CD4-positive, alpha-beta T cell (primary cell): ENCODE measurements around the gene JUNB. TPM values are rescaled to one million over a fixed set of nuclear protein-coding genes. Genes with fewer than 3 reads are reported as not detected.

Experiments
- ATAC-seq: fragments of 200-7000 bp; cut with Tn5 transposase; one replicate; pipeline ENCODE4 v1.10.0; 2022; ENCODE audit warnings: mild to moderate bottlenecking; ENCODE audit not compliant: poor library complexity
- CTCF ChIA-PET: fragments of 350-600 bp; sonication (Branson Sonifier 250); formaldehyde crosslinking; loops from one replicate; lab custom pipeline; 2021; ENCODE audit warnings: antibody characterized with exemption, inconsistent platforms; lab: Charles Lee
- POLR2A ChIA-PET: fragments of 350-600 bp; sonication (Branson Sonifier 250); formaldehyde crosslinking; loops from one replicate; lab custom pipeline; 2021; ENCODE audit warnings: antibody characterized with exemption, inconsistent platforms; lab: Charles Lee
- DNase-seq, 14 experiments: peaks; one replicate each; pipeline ENCODE4 v3.0.0-alpha.2; 2013 to 2020; ENCODE audit warnings: mixed read lengths in 2 of 14
- H3K27ac ChIP-seq, 2 donors: one replicate each; pipeline versions ENCODE4 v1.5.1 to v1.7.0; 2013; ENCODE audit warnings: low read length in 2 of 2, low read depth in 1 of 2, mild to moderate bottlenecking in 1 of 2
- H3K27me3 ChIP-seq, 2 experiments: 1 replicate in 1 of 2; 2 replicates in 1 of 2; pipeline versions ENCODE4 v1.6.1 to v1.7.0; 2013; ENCODE audit warnings: low read length in 2 of 2, control low read depth in 1 of 2, mild to moderate bottlenecking in 1 of 2, moderate library complexity in 1 of 2; ENCODE audit not compliant: insufficient read depth in 2 of 2, control insufficient read depth in 1 of 2
- H3K36me3 ChIP-seq: one replicate; pipeline ENCODE4 v1.6.1; 2013; ENCODE audit warnings: low read length, control low read depth; ENCODE audit not compliant: insufficient read depth
- H3K4me1 ChIP-seq: one replicate; pipeline ENCODE4 v1.6.1; 2013; ENCODE audit warnings: low read length, control low read depth; ENCODE audit not compliant: insufficient read depth
- H3K4me3 ChIP-seq: one replicate; pipeline ENCODE4 v1.5.1; 2013; ENCODE audit warnings: mild to moderate bottlenecking, low read length, moderate library complexity
- H3K9me3 ChIP-seq, 2 experiments: 1 replicate in 1 of 2; 2 replicates in 1 of 2; pipeline versions ENCODE4 v1.6.1 to v1.7.0; 2013; ENCODE audit warnings: low read length in 2 of 2, mild to moderate bottlenecking in 2 of 2, control low read depth in 1 of 2, moderate library complexity in 1 of 2; ENCODE audit not compliant: control insufficient read depth in 1 of 2, insufficient read depth in 1 of 2
- H3K27ac Mint-ChIP-seq: one replicate; pipeline ENCODE4 v1.8.0; 2020; ENCODE audit warnings: mixed read lengths
- H3K27me3 Mint-ChIP-seq: one replicate; pipeline ENCODE4 v1.8.0; 2021; ENCODE audit warnings: mixed read lengths
- H3K36me3 Mint-ChIP-seq: one replicate; pipeline ENCODE4 v1.8.0; 2021; ENCODE audit warnings: low read depth, mixed read lengths
- H3K4me1 Mint-ChIP-seq: one replicate; pipeline ENCODE4 v1.8.0; 2021; ENCODE audit warnings: low read depth, mixed read lengths
- H3K4me3 Mint-ChIP-seq: one replicate; pipeline ENCODE4 v1.8.0; 2020; ENCODE audit warnings: mild to moderate bottlenecking, mixed read lengths
- H3K9me3 Mint-ChIP-seq: one replicate; pipeline ENCODE4 v1.8.0; 2020; ENCODE audit warnings: mixed read lengths
- CTCF ChIP-seq: fragments of 200-600 bp; IDR thresholded peaks from one replicate; pipeline ENCODE4 v1.8.0; 2022; ENCODE audit warnings: antibody characterized with exemption, mild to moderate bottlenecking
- intact Hi-C, 2 experiments: fragments of 100-400 bp; cut with DNase I in 1 of 2; cut with micrococcal nuclease in 1 of 2; formaldehyde crosslinking; loops; one replicate each; pipeline versions ENCODE4 v1.15.1 to v1.9.0; 2023 to 2025; cut with DNase I, micrococcal nuclease
- total RNA-seq, 174 experiments: library from RNA in 2 of 174; stranded (reverse) in 2 of 174; gene quantifications; one replicate each; pipeline ENCODE4 v1.2.3 and lab custom pipeline; 2021 to 2026

The JUNB gene
- total RNA-seq, 2 experiments from 2014 or later: 2,467 to 2,518 TPM

- Histone ChIP-seq H3K36me3 (no peaks in the 10 kb centered on the region), H3K27ac (no peak overlapping the region), H3K9me3 (peaks cover 0 to 5% of the 10 kb centered on the region in 2 experiments), H3K4me1 (peaks cover 22% of the 10 kb centered on the region), H3K4me3 (no peak overlapping the region), H3K27me3 (no peaks in the 10 kb centered on the region)
- peaks cover 4% of the 10 kb centered on the region for H3K36me3 Mint-ChIP-seq
- peaks cover 7% of the 10 kb centered on the region for H3K4me1 Mint-ChIP-seq
- no peak for ATAC-seq
- H3K27ac Mint-ChIP-seq: no peak overlapping the region
- no peak for TF ChIP-seq CTCF
- DNase-seq: no peak
- no peaks in the 10 kb centered on the region for H3K27me3 Mint-ChIP-seq
- POLR2A ChIA-PET: interaction anchor here (1.1 kb wide), 1 partner anchor 25 kb away, joined by 3 read pairs; no protein-coding TSS in a partner anchor
- CTCF ChIA-PET: interaction anchor here (2.1 to 3.1 kb wide), 2 partner anchors 10 to 28 kb away, joined by 11 to 30 read pairs; no protein-coding TSS in a partner anchor
- no peaks in the 10 kb centered on the region for H3K9me3 Mint-ChIP-seq
- intact Hi-C loops: loop anchor here in 1 of 2 experiments (2.0 kb wide), 1 partner anchor 79 kb away; no protein-coding TSS in a partner anchor
- no peak overlapping the region for H3K4me3 Mint-ChIP-seq
Observed at GRCh38 chr19:12767666-12768065, 23.6 kb upstream of the JUNB start.

- Histone ChIP-seq H3K27me3 (no peaks in the 10 kb centered on the region), H3K4me1 (peaks cover 25% of the 10 kb centered on the region), H3K9me3 (no peaks in the 10 kb centered on the region), H3K27ac (no peak overlapping the region), H3K36me3 (no peaks in the 10 kb centered on the region), H3K4me3 (no peak overlapping the region)
- DNase-seq (peak in 13 of 14 experiments; percentile 35 to 87 (median 56)), ATAC-seq (peak; percentile 86)
- H3K27me3 Mint-ChIP-seq: no peaks in the 10 kb centered on the region
- H3K4me3 Mint-ChIP-seq: peak overlapping the region; percentile 9
- H3K36me3 Mint-ChIP-seq: peaks cover 4% of the 10 kb centered on the region
- CTCF ChIA-PET: interaction anchor here (0.9 to 1.1 kb wide), 3 partner anchors 9 to 78 kb away, joined by 3 to 6 read pairs (median 4); no protein-coding TSS in a partner anchor
- no peak for TF ChIP-seq CTCF
- POLR2A ChIA-PET: interaction anchor here (1.0 to 2.4 kb wide), 5 partner anchors 13 to 78 kb away, joined by 3 to 23 read pairs (median 5); partner anchors contain the start of genes GET3 and JUNB
- no peak overlapping the region for H3K27ac Mint-ChIP-seq
- intact Hi-C loops: no loop called here
- no peaks in the 10 kb centered on the region for H3K9me3 Mint-ChIP-seq
- H3K4me1 Mint-ChIP-seq: peaks cover 14% of the 10 kb centered on the region
Observed at GRCh38 chr19:12769689-12770088, 21.6 kb upstream of the JUNB start.

- Histone ChIP-seq H3K4me3 (no peak overlapping the region), H3K27me3 (no peaks in the 10 kb centered on the region), H3K27ac (no peak overlapping the region), H3K9me3 (no peaks in the 10 kb centered on the region), H3K36me3 (no peaks in the 10 kb centered on the region), H3K4me1 (peaks cover 30% of the 10 kb centered on the region)
- H3K27ac Mint-ChIP-seq: no peak overlapping the region
- CTCF ChIA-PET: no interaction called here
- no peak for TF ChIP-seq CTCF
- no peaks in the 10 kb centered on the region for H3K36me3 Mint-ChIP-seq
- no peak for DNase-seq
- H3K4me3 Mint-ChIP-seq: no peak overlapping the region
- POLR2A ChIA-PET: interaction anchor here (2.4 kb wide), 1 partner anchor 21 kb away, joined by 23 read pairs; the partner anchor contains the start of gene JUNB
- H3K9me3 Mint-ChIP-seq: no peaks in the 10 kb centered on the region
- intact Hi-C loops: no loop called here
- H3K4me1 Mint-ChIP-seq: peaks cover 14% of the 10 kb centered on the region
- ATAC-seq: no peak
- H3K27me3 Mint-ChIP-seq: no peaks in the 10 kb centered on the region
Observed at GRCh38 chr19:12770922-12771321, 20.4 kb upstream of the JUNB start.
